GM18873 (cell line): Measurements from ENCODE around the gene NCEH1.

Source experiments
- ATAC-seq: cut with Tn5 transposase; IDR thresholded peaks from one replicate; pipeline ENCODE4 v1.9.1; 2021; ENCODE audit warnings: mild to moderate bottlenecking, moderate library complexity, moderate number of reproducible peaks; ENCODE audit not compliant: unreplicated experiment, low FRiP score

Gene NCEH1

DNA sequence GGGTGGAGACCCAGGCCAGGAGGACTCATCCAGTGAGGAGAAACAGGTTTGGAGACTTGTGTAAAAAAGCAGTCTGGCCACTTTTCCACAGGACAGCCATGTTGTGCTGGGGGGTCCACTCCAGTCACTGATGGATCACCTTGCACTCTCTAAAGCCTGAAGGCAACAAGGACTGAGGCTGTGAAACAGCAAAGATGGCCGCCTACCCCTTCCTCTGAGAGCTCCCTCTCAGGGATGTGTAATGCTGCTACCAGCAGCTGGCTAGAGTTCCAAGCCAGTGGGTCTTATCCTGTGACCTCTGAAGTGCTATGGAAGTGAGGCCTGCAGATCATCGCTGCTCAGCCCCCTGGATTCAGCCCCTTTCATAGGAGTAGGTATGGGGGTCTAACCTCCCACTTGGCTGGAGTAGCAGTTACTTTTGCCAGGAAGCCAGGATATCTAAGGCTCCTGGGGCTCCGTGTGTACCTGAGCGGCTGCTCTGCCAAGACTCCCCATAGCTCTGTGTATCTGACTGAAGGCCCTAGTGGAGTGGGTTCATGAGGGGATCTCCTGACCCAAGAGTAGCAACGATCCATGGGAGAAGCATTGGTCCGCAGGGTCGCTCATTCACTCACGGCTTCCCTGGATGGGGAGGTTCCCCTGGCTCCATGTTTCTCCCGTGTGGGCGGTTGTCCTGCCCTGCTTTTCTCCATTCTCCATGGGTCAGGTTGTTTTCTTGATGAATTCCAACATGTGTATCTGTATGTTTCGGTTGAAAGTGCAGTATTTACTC lies 117.8 kb downstream of the NCEH1 start:
- no peak for ATAC-seq

- ATAC-seq, result peak; percentile 95
These were observed 118.7 kb downstream of the NCEH1 start for GRCh38 chr3:172591876-172592771.

- ATAC-seq, result no peak
These were observed 119.7 kb downstream of the NCEH1 start for GRCh38 chr3:172591125-172591605.

GRCh38 chr3:172586436-172586835 lies 124.4 kb downstream of the NCEH1 start:
- no peak for ATAC-seq

GRCh38 chr3:172585954-172586353 lies 124.9 kb downstream of the NCEH1 start:
- ATAC-seq, result no peak

GRCh38 chr3:172582712-172583111 lies 128.2 kb downstream of the NCEH1 start:
- no peak for ATAC-seq

DNA sequence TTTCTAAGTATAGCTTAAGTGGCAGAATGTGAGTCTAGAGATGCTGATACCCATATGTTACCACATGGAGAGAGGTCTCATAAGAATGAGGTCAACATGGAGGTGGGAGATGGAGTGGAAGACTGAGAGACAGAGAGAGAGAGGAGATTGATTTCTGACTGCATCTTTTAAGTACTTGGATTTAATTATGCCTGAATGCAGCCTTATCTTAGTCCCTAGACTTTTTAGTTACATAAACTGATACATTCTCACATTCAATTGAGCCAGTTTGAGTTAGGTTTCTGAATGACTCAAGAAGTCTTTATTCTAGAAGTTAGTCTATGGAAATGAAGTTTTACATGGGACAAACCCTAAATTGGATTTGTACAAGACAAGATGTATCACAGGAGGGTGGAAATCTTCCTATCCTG lies 129.1 kb downstream of the NCEH1 start:
- ATAC-seq, result no peak

DNA sequence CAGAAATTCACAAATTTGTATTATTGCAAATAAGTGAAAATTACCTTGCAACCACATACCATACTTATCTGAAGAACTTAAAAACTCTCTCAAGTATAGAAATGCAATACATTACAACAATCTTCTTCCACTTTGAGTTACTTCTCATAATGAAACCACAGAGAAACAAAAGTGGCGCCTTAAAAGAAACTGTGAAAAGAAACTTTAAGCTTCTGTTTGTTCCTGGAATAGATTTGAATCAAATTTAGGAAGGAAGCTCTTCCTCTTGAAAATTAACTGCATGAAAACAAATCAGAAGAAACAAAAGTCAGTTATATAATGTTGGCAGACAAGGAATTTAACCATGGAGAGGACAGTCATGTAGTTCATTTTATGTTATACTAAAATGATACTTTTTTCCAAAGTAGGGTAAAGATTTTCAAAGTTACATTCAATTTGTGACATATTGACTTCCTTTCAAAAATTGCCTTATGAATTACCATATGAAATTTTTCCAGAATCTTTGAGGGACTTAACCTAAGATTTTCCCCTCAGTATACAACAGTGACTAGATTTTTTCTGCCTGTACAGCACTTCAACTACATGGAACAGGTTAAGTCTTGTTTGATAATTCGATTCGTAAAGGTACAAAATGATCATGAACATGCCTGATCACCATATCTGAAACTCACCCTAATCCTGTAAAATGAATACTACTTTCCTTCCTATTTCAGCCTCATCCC lies 130.0 kb downstream of the NCEH1 start:
- no peak for ATAC-seq
